GM10248 (cell line): ENCODE data around the gene GSE1.

Experiments used
- CTCF ChIA-PET: fragments of 300-600 bp; sonication (Branson Sonifier 250); formaldehyde crosslinking; extraction: SDS; loops from one replicate; lab custom pipeline; 2021; ENCODE audit warnings: antibody characterized with exemption; lab: Yijun Ruan, JAX
- POLR2A ChIA-PET: fragments of 350-650 bp; sonication (Branson Sonifier 250); formaldehyde crosslinking; extraction: SDS; loops from one replicate; lab custom pipeline; 2020; ENCODE audit warnings: antibody characterized with exemption; lab: Yijun Ruan, JAX
- DNase-seq: peaks from one replicate; pipeline ENCODE4 v3.0.0; 2012; ENCODE audit errors: extremely low spot score
- CTCF ChIP-seq: IDR thresholded peaks from 2 replicates; pipeline ENCODE4 v1.5.1; 2012; ENCODE audit warnings: mild to moderate bottlenecking, low read depth; ENCODE audit errors: extremely low read depth, missing control alignments, control extremely low read depth

The GSE1 gene

GRCh38 chr16:85607321-85607765 is 5.8 kb upstream of the GSE1 start:
- ChIA-PET CTCF (interaction anchor here (0.9 to 2.6 kb wide), 7 partner anchors 8 to 354 kb away, joined by 3 to 9 read pairs (median 4); no protein-coding TSS in a partner anchor), POLR2A (no interaction called here)
- TF ChIP-seq CTCF, result no peak
- no peak for DNase-seq

- no peak for TF ChIP-seq CTCF
- DNase-seq, result no peak
- POLR2A ChIA-PET, result no interaction called here
- CTCF ChIA-PET, result interaction anchor here (1.3 to 2.6 kb wide), 4 partner anchors 9 to 355 kb away, joined by 3 to 9 read pairs (median 4); no protein-coding TSS in a partner anchor
Measured at GRCh38 chr16:85607796-85608514, 5.2 kb upstream of the GSE1 start.

- CTCF ChIA-PET, result interaction anchor here (1.1 to 3.2 kb wide), 5 partner anchors 10 to 341 kb away, joined by 3 to 19 read pairs (median 4); no protein-coding TSS in a partner anchor
- POLR2A ChIA-PET, result no interaction called here
- DNase-seq, result no peak
- no peak for TF ChIP-seq CTCF
Measured at GRCh38 chr16:85608515-85608885, 4.6 kb upstream of the GSE1 start.

- ChIA-PET CTCF (interaction anchor here (0.9 to 3.2 kb wide), 24 partner anchors 8 to 392 kb away, joined by 3 to 33 read pairs (median 6); no protein-coding TSS in a partner anchor), POLR2A (no interaction called here)
- no peak for TF ChIP-seq CTCF
- DNase-seq, result no peak
Measured at GRCh38 chr16:85608887-85609286, 4.2 kb upstream of the GSE1 start.

GRCh38 chr16:85609539-85609938 is 3.6 kb upstream of the GSE1 start:
- ChIA-PET CTCF (interaction anchor here (0.8 to 3.2 kb wide), 41 partner anchors 8 to 490 kb away, joined by 3 to 33 read pairs (median 4); no protein-coding TSS in a partner anchor), POLR2A (no interaction called here)
- no peak for DNase-seq
- no peak for TF ChIP-seq CTCF

GRCh38 chr16:85610059-85610445 is 3.1 kb upstream of the GSE1 start:
- CTCF ChIA-PET, result interaction anchor here (0.8 to 3.2 kb wide), 46 partner anchors 9 to 495 kb away, joined by 3 to 33 read pairs (median 4); no protein-coding TSS in a partner anchor
- no peak for DNase-seq
- TF ChIP-seq CTCF, result no peak
- POLR2A ChIA-PET, result no interaction called here
